GM12878 (cell line): ENCODE results near the gene ZNF837. TPM values are rescaled to one million over a fixed set of nuclear protein-coding genes. Genes with fewer than 3 reads are reported as not detected.

Experiments
- CHD2 ChIP-seq: IDR thresholded peaks from 2 replicates; pipeline ENCODE4 v1.6.1; 2011; ENCODE audit warnings: low read depth, low read length, improper control_type of control experiment, borderline replicate concordance
- CUX1 ChIP-seq: IDR thresholded peaks from 2 replicates; pipeline ENCODE4 v1.6.1; 2012; ENCODE audit warnings: improper control_type of control experiment, low read depth, low read length; ENCODE audit not compliant: insufficient replicate concordance
- HDGF ChIP-seq: fragments of 450-650 bp; IDR thresholded peaks from 2 replicates; pipeline ENCODE4 v1.6.1; 2016; ENCODE audit warnings: antibody characterized with exemption
- MEF2B ChIP-seq: fragments of 450-650 bp; IDR thresholded peaks from 2 replicates; pipeline ENCODE4 v1.6.1; 2018; ENCODE audit warnings: mild to moderate bottlenecking, moderate library complexity; ENCODE audit not compliant: partially characterized antibody, poor library complexity, severe bottlenecking
- NBN ChIP-seq: fragments of 450-650 bp; IDR thresholded peaks from 2 replicates; pipeline ENCODE4 v1.6.1; 2016
- NRF1 ChIP-seq: conservative IDR thresholded peaks from 2 replicates; pipeline ENCODE4 v1.6.1; 2011; ENCODE audit warnings: mild to moderate bottlenecking, low read depth, low read length, improper control_type of control experiment
- POLR2AphosphoS5 ChIP-seq: IDR thresholded peaks from 2 replicates; pipeline ENCODE4 v1.6.1; 2011; ENCODE audit warnings: mild to moderate bottlenecking, low read length, inconsistent platforms
- SP1 ChIP-seq: IDR thresholded peaks from one replicate; pipeline ENCODE4 v1.6.1; 2011; ENCODE audit warnings: low read depth, low read length
- TCF12 ChIP-seq: IDR thresholded peaks from 2 replicates; pipeline ENCODE4 v1.6.1; 2011; ENCODE audit warnings: low read depth, mild to moderate bottlenecking, low read length
- YY1 ChIP-seq: IDR thresholded peaks from 2 replicates; pipeline ENCODE4 v1.6.1; 2011; ENCODE audit warnings: low read depth, mild to moderate bottlenecking, low read length
- ZBTB40 ChIP-seq: fragments of 450-650 bp; IDR thresholded peaks from 2 replicates; pipeline ENCODE4 v1.6.1; 2016; ENCODE audit warnings: mild to moderate bottlenecking, moderate library complexity, borderline replicate concordance
- ZNF24 ChIP-seq: fragments of 450-650 bp; IDR thresholded peaks from 2 replicates; pipeline ENCODE4 v1.6.1; 2017; ENCODE audit warnings: antibody characterized with exemption, mild to moderate bottlenecking
- ZNF687 ChIP-seq: fragments of 450-650 bp; IDR thresholded peaks from 2 replicates; pipeline ENCODE4 v1.6.1; 2017; ENCODE audit warnings: mild to moderate bottlenecking, moderate library complexity
- polyA plus RNA-seq, 11 experiments: library from polyadenylated mRNA; depleted of rRNA in 4 of 11; unstranded in 6 of 11; stranded (reverse) in 5 of 11; fragments of >200 nt; fragmentation: Nextera tagmentation in 4 of 11; fragmentation: Illumina TruSeq in 1 of 11; extraction: Ambion mirVana in 4 of 11; extraction: Trizol in 1 of 11; gene quantifications; 1 replicate in 1 of 11; 2 replicates in 10 of 11; pipeline versions ENCODE4 v1.2.1 to v1.2.3, GENCODE V29; 2011 to 2016; ENCODE audit warnings: inconsistent platforms in 2 of 11, missing spikeins in 2 of 11, low read depth in 1 of 11
- total RNA-seq, 4 experiments: library from RNA; depleted of rRNA in 3 of 4; stranded (reverse); fragments of >200 nt in 3 of 4; fragmentation: Illumina TruSeq in 1 of 4; extraction: Trizol in 1 of 4; gene quantifications; 2 replicates each; pipeline versions ENCODE4 v1.2.1 to v1.2.3, GENCODE V29; 2013 to 2021

The ZNF837 gene
- total and polyA plus RNA-seq, 10 of the 15 experiments (the other 5 are each of a cell fraction or from before 2014, with no cell fraction given): 0.07 to 2.9 (median 2.0) TPM; not detected in 2

- TF ChIP-seq MEF2B (peak; percentile 25), CHD2 (0 out of 2 replicates have a peak, but pooled peaks have one; percentile 45), ZNF24 (peak; percentile 66; the same call in 1 of the 2 replicates), NBN (peak; percentile 67), ZNF687 (peak; percentile 29; the same call in 1 of the 2 replicates), POLR2AphosphoS5 (peak; percentile 54; the same call in 1 of the 2 replicates), SP1 (peak; percentile 62), YY1 (0 out of 2 replicates have a peak, but pooled peaks have one; percentile 29), CUX1 (no peak), ZBTB40 (no peak), NRF1 (peak; percentile 67), TCF12 (0 out of 2 replicates have a peak, but pooled peaks have one; percentile 4), HDGF (peak; percentile 51; the same call in 1 of the 2 replicates)
Measured at GRCh38 chr19:58346961-58347929, 33.6 kb downstream of the ZNF837 start (continued).
